CD4-positive, alpha-beta T cell (primary cell): ENCODE results near the gene GPX6. TPM values are rescaled to one million over a fixed set of nuclear protein-coding genes. Genes with fewer than 3 reads are reported as not detected.
A peak's percentile ranks its signal among the peaks of the same experiment; 100 is the strongest.

ENCODE experiments used
- ATAC-seq: fragments of 200-7000 bp; cut with Tn5 transposase; one replicate; pipeline ENCODE4 v1.10.0; 2022; ENCODE audit warnings: mild to moderate bottlenecking; ENCODE audit not compliant: poor library complexity
- CTCF ChIA-PET: fragments of 350-600 bp; sonication (Branson Sonifier 250); formaldehyde crosslinking; loops from one replicate; lab custom pipeline; 2021; ENCODE audit warnings: antibody characterized with exemption, inconsistent platforms; lab: Charles Lee
- POLR2A ChIA-PET: fragments of 350-600 bp; sonication (Branson Sonifier 250); formaldehyde crosslinking; loops from one replicate; lab custom pipeline; 2021; ENCODE audit warnings: antibody characterized with exemption, inconsistent platforms; lab: Charles Lee
- DNase-seq, 14 experiments: peaks; one replicate each; pipeline ENCODE4 v3.0.0-alpha.2; 2013 to 2020; ENCODE audit warnings: mixed read lengths in 2 of 14
- H3K27ac ChIP-seq, 2 donors: one replicate each; pipeline versions ENCODE4 v1.5.1 to v1.7.0; 2013; ENCODE audit warnings: low read length in 2 of 2, low read depth in 1 of 2, mild to moderate bottlenecking in 1 of 2
- H3K27me3 ChIP-seq, 2 experiments: 1 replicate in 1 of 2; 2 replicates in 1 of 2; pipeline versions ENCODE4 v1.6.1 to v1.7.0; 2013; ENCODE audit warnings: low read length in 2 of 2, control low read depth in 1 of 2, mild to moderate bottlenecking in 1 of 2, moderate library complexity in 1 of 2; ENCODE audit not compliant: insufficient read depth in 2 of 2, control insufficient read depth in 1 of 2
- H3K36me3 ChIP-seq: one replicate; pipeline ENCODE4 v1.6.1; 2013; ENCODE audit warnings: low read length, control low read depth; ENCODE audit not compliant: insufficient read depth
- H3K4me1 ChIP-seq: one replicate; pipeline ENCODE4 v1.6.1; 2013; ENCODE audit warnings: low read length, control low read depth; ENCODE audit not compliant: insufficient read depth
- H3K4me3 ChIP-seq: one replicate; pipeline ENCODE4 v1.5.1; 2013; ENCODE audit warnings: mild to moderate bottlenecking, low read length, moderate library complexity
- H3K9me3 ChIP-seq, 2 experiments: 1 replicate in 1 of 2; 2 replicates in 1 of 2; pipeline versions ENCODE4 v1.6.1 to v1.7.0; 2013; ENCODE audit warnings: low read length in 2 of 2, mild to moderate bottlenecking in 2 of 2, control low read depth in 1 of 2, moderate library complexity in 1 of 2; ENCODE audit not compliant: control insufficient read depth in 1 of 2, insufficient read depth in 1 of 2
- H3K27ac Mint-ChIP-seq: one replicate; pipeline ENCODE4 v1.8.0; 2020; ENCODE audit warnings: mixed read lengths
- H3K27me3 Mint-ChIP-seq: one replicate; pipeline ENCODE4 v1.8.0; 2021; ENCODE audit warnings: mixed read lengths
- H3K36me3 Mint-ChIP-seq: one replicate; pipeline ENCODE4 v1.8.0; 2021; ENCODE audit warnings: low read depth, mixed read lengths
- H3K4me1 Mint-ChIP-seq: one replicate; pipeline ENCODE4 v1.8.0; 2021; ENCODE audit warnings: low read depth, mixed read lengths
- H3K4me3 Mint-ChIP-seq: one replicate; pipeline ENCODE4 v1.8.0; 2020; ENCODE audit warnings: mild to moderate bottlenecking, mixed read lengths
- H3K9me3 Mint-ChIP-seq: one replicate; pipeline ENCODE4 v1.8.0; 2020; ENCODE audit warnings: mixed read lengths
- CTCF ChIP-seq: fragments of 200-600 bp; IDR thresholded peaks from one replicate; pipeline ENCODE4 v1.8.0; 2022; ENCODE audit warnings: antibody characterized with exemption, mild to moderate bottlenecking
- intact Hi-C, 2 experiments: fragments of 100-400 bp; cut with DNase I in 1 of 2; cut with micrococcal nuclease in 1 of 2; formaldehyde crosslinking; loops; one replicate each; pipeline versions ENCODE4 v1.15.1 to v1.9.0; 2023 to 2025; cut with DNase I, micrococcal nuclease
- total RNA-seq, 174 experiments: library from RNA in 2 of 174; stranded (reverse) in 2 of 174; gene quantifications; one replicate each; pipeline ENCODE4 v1.2.3 and lab custom pipeline; 2021 to 2026

The GPX6 gene
- total RNA-seq, 2 experiments from 2014 or later, result not detected

GRCh38 chr6:28530777-28531176 lies 15.2 kb upstream of the GPX6 start:
- intact Hi-C loops, result no loop called here
- no peak overlapping the region for H3K4me3 Mint-ChIP-seq
- CTCF ChIA-PET, result interaction anchor here (0.8 kb wide), 1 partner anchor 11 kb away, joined by 3 read pairs; no protein-coding TSS in a partner anchor

GRCh38 chr6:28525496-28526039 lies 10.0 kb upstream of the GPX6 start, which contains the start of gene GPX5:
TSS of gene GPX5 (plus strand) at chr6:28525881. CDS start at chr6:28526014, 133 bp downstream.
- H3K27me3 Mint-ChIP-seq, result peaks cover 72% of the 10 kb centered on the region
- no peak for TF ChIP-seq CTCF
- intact Hi-C loops, result no loop called here

More at GRCh38 chr6:28530777-28531176, 15.2 kb upstream of the GPX6 start:
- H3K36me3 Mint-ChIP-seq, result no peaks in the 10 kb centered on the region
- TF ChIP-seq CTCF, result no peak
- no peaks in the 10 kb centered on the region for H3K36me3 ChIP-seq
- DNase-seq (no peak), ATAC-seq (no peak)
- peaks cover 5 to 28% of the 10 kb centered on the region in 2 experiments for H3K27me3 ChIP-seq
- H3K27me3 Mint-ChIP-seq, result peaks cover 92% of the 10 kb centered on the region
- H3K9me3 ChIP-seq, result no peaks in the 10 kb centered on the region
- H3K27ac ChIP-seq, result no peak overlapping the region
- POLR2A ChIA-PET, result no interaction called here
- H3K9me3 Mint-ChIP-seq, result no peaks in the 10 kb centered on the region
- peaks cover 2% of the 10 kb centered on the region for H3K4me1 ChIP-seq
- no peak overlapping the region for H3K4me3 ChIP-seq
- no peak overlapping the region for H3K27ac Mint-ChIP-seq
- H3K4me1 Mint-ChIP-seq, result peaks cover 5% of the 10 kb centered on the region

GRCh38 chr6:28523241-28523622 lies 7.6 kb upstream of the GPX6 start:
- H3K36me3 ChIP-seq, result no peaks in the 10 kb centered on the region
- H3K4me3 ChIP-seq, result no peak overlapping the region
- peaks cover 18% of the 10 kb centered on the region for H3K4me1 ChIP-seq
- H3K4me1 Mint-ChIP-seq, result peaks cover 37% of the 10 kb centered on the region
- DNase-seq (peak in 13 of 14 experiments; percentile 4 to 71 (median 34)), ATAC-seq (peak; percentile 98)
- H3K27ac ChIP-seq, result no peak overlapping the region
- H3K4me3 Mint-ChIP-seq, result peak overlapping the region; percentile 49
- no peaks in the 10 kb centered on the region for H3K9me3 ChIP-seq
- no peak for TF ChIP-seq CTCF
- ChIA-PET POLR2A (interaction anchor here (0.6 to 1.5 kb wide), 2 partner anchors 14 to 19 kb away, joined by 3 read pairs; no protein-coding TSS in a partner anchor), CTCF (no interaction called here)
- H3K27me3 ChIP-seq, result peaks cover 7 to 21% of the 10 kb centered on the region in 2 experiments
- H3K36me3 Mint-ChIP-seq, result no peaks in the 10 kb centered on the region
- H3K27ac Mint-ChIP-seq, result no peak overlapping the region
- intact Hi-C loops, result no loop called here
- H3K27me3 Mint-ChIP-seq, result peaks cover 61% of the 10 kb centered on the region
- H3K9me3 Mint-ChIP-seq, result no peaks in the 10 kb centered on the region

More at GRCh38 chr6:28525496-28526039, 10.0 kb upstream of the GPX6 start, which contains the start of gene GPX5:
- no peak within 1 kb of the TSS for H3K27ac ChIP-seq
- POLR2A ChIA-PET, result interaction anchor here (0.6 to 1.5 kb wide), 2 partner anchors 12 to 129 kb away, joined by 3 read pairs; no protein-coding TSS in a partner anchor
- Mint-ChIP-seq H3K9me3 (no peaks in the 10 kb centered on the region), H3K4me1 (peaks cover 37% of the 10 kb centered on the region), H3K27ac (no peak within 1 kb of the TSS), H3K36me3 (no peaks in the 10 kb centered on the region), H3K4me3 (no peak within 1 kb of the TSS)
- DNase-seq (peak in 5 of 14 experiments; percentile 9 to 56 (median 34)), ATAC-seq (peak; percentile 53)
- H3K27me3 ChIP-seq, result peaks cover 7 to 21% of the 10 kb centered on the region in 2 experiments
- H3K9me3 ChIP-seq, result no peaks in the 10 kb centered on the region
- H3K36me3 ChIP-seq, result no peaks in the 10 kb centered on the region
- H3K4me3 ChIP-seq, result no peak within 1 kb of the TSS
- CTCF ChIA-PET, result no interaction called here
- H3K4me1 ChIP-seq, result peaks cover 18% of the 10 kb centered on the region
